Glomerular visceral epithelial cell (primary cell): ENCODE measurements around the gene NIPAL4.
"Not testable (repeated sequence)": the region's sequence is repeated elsewhere in the genome, so short reads cannot be mapped to it uniquely, and the experiment has no call there.

ENCODE experiments used
- DNase-seq: peaks from one replicate; pipeline ENCODE4 v3.0.0-alpha.2; 2016; ENCODE audit errors: extremely low spot score

The NIPAL4 gene

GRCh38 chr5:157463081-157463480 is 3.1 kb downstream of the NIPAL4 start:
- peak; percentile 69 for DNase-seq

- peak; percentile 74 for DNase-seq
Observed at GRCh38 chr5:157463621-157464518, 3.9 kb downstream of the NIPAL4 start.

- peak; percentile 85 for DNase-seq
Observed at GRCh38 chr5:157464519-157465171, 4.6 kb downstream of the NIPAL4 start.

- DNase-seq: no peak
Observed at GRCh38 chr5:157468293-157468965, 8.4 kb downstream of the NIPAL4 start.

- no peak for DNase-seq
Observed at GRCh38 chr5:157469073-157469472, 9.1 kb downstream of the NIPAL4 start.

GRCh38 chr5:157469687-157470086 is 9.7 kb downstream of the NIPAL4 start:
- no peak for DNase-seq

GRCh38 chr5:157470631-157471030 is 10.6 kb downstream of the NIPAL4 start:
- DNase-seq: no peak

- peak; percentile 52 for DNase-seq
Observed at GRCh38 chr5:157471709-157472108, 11.7 kb downstream of the NIPAL4 start.

- DNase-seq: no peak
Observed at GRCh38 chr5:157473383-157474320, 13.6 kb downstream of the NIPAL4 start.

GRCh38 chr5:157475432-157475831 is 15.4 kb downstream of the NIPAL4 start:
- DNase-seq: no peak

GRCh38 chr5:157476702-157477408 is 16.8 kb downstream of the NIPAL4 start:
- peak; percentile 78 for DNase-seq

- no peak for DNase-seq
Observed at GRCh38 chr5:157477814-157478494, 17.9 kb downstream of the NIPAL4 start.

GRCh38 chr5:157478726-157479125 is 18.7 kb downstream of the NIPAL4 start:
- no peak for DNase-seq

GRCh38 chr5:157479166-157479565 is 19.2 kb downstream of the NIPAL4 start:
- DNase-seq: no peak

GRCh38 chr5:157479612-157480510 is 19.8 kb downstream of the NIPAL4 start:
- no peak for DNase-seq

GRCh38 chr5:157481265-157481664 is 21.3 kb downstream of the NIPAL4 start:
- no peak for DNase-seq

- DNase-seq: no peak
Observed at GRCh38 chr5:157481666-157482065, 21.7 kb downstream of the NIPAL4 start.

- not testable (repeated sequence) for DNase-seq
Observed at GRCh38 chr5:157482702-157483101, 22.7 kb downstream of the NIPAL4 start.

- no peak for DNase-seq
Observed at GRCh38 chr5:157484768-157485167, 24.8 kb downstream of the NIPAL4 start.
